GM23338 (cell line): ENCODE measurements around the gene TP53BP1. TPM values are rescaled to one million over a fixed set of nuclear protein-coding genes. Genes with fewer than 3 reads are reported as not detected.

ENCODE experiments used
- ATAC-seq: fragments of 200-7000 bp; cut with Tn5 transposase; 3 replicates; pipeline ENCODE4 v1.9.1; 2020
- DNase-seq: peaks from one replicate; pipeline ENCODE4 v3.0.0-alpha.2; 2015; ENCODE audit warnings: low spot score
- H2AFZ ChIP-seq: fragments of 200-600 bp; sonication (generic); 2 replicates; pipeline ENCODE4 v1.8.0; 2016; ENCODE audit warnings: antibody characterized with exemption, mild to moderate bottlenecking, moderate library complexity
- H3F3A ChIP-seq: fragments of 200-600 bp; sonication (generic); replicated peaks from 2 replicates; pipeline ENCODE4 v1.8.0; 2017; ENCODE audit warnings: antibody characterized with exemption, mixed run types, low read depth
- H3K27ac ChIP-seq: fragments of 200-600 bp; sonication (generic); 2 replicates; pipeline ENCODE4 v1.6.1; 2016; ENCODE audit warnings: low read depth
- H3K27me3 ChIP-seq: fragments of 200-600 bp; sonication (generic); 2 replicates; pipeline ENCODE4 v1.8.0; 2016; ENCODE audit warnings: mild to moderate bottlenecking, mixed run types, moderate library complexity; ENCODE audit not compliant: insufficient read depth
- H3K36me3 ChIP-seq: fragments of 200-600 bp; sonication (generic); 2 replicates; pipeline ENCODE4 v1.8.0; 2016; ENCODE audit warnings: mild to moderate bottlenecking; ENCODE audit not compliant: insufficient read depth
- H3K4me1 ChIP-seq: fragments of 200-600 bp; sonication (generic); 2 replicates; pipeline ENCODE4 v1.8.0; 2016; ENCODE audit warnings: mild to moderate bottlenecking, moderate library complexity; ENCODE audit not compliant: insufficient read depth
- H3K4me2 ChIP-seq: fragments of 200-600 bp; sonication (generic); 2 replicates; pipeline ENCODE4 v1.7.1; 2017; ENCODE audit warnings: mixed run types
- H3K4me3 ChIP-seq: fragments of 200-600 bp; sonication (generic); 2 replicates; pipeline ENCODE4 v1.6.1; 2016; ENCODE audit warnings: mixed run types
- H3K79me2 ChIP-seq: fragments of 200-600 bp; sonication (generic); replicated peaks from 2 replicates; pipeline ENCODE4 v1.8.0; 2017; ENCODE audit warnings: mild to moderate bottlenecking; ENCODE audit not compliant: insufficient read depth
- H3K9me2 ChIP-seq: fragments of 200-600 bp; sonication (generic); 2 replicates; pipeline ENCODE4 v1.8.0; 2017; ENCODE audit not compliant: insufficient read depth
- H4K20me1 ChIP-seq: fragments of 200-600 bp; sonication (generic); replicated peaks from 2 replicates; pipeline ENCODE4 v1.8.0; 2017; ENCODE audit warnings: mild to moderate bottlenecking; ENCODE audit not compliant: insufficient read depth
- H3K27ac Mint-ChIP-seq: 2 replicates; pipeline ENCODE4 v1.8.0; 2020; ENCODE audit warnings: inconsistent platforms, mild to moderate bottlenecking, moderate library complexity, mixed read lengths
- H3K27me3 Mint-ChIP-seq: 3 replicates; pipeline ENCODE4 v1.8.0; 2022; ENCODE audit warnings: low read depth, mild to moderate bottlenecking, moderate library complexity, mixed read lengths, inconsistent platforms; ENCODE audit not compliant: insufficient read depth, poor library complexity
- H3K36me3 Mint-ChIP-seq: 3 replicates; pipeline ENCODE4 v1.8.0; 2021; ENCODE audit warnings: low read depth, mild to moderate bottlenecking, inconsistent platforms, moderate library complexity, mixed read lengths
- H3K4me1 Mint-ChIP-seq: 3 replicates; pipeline ENCODE4 v1.8.0; 2020; ENCODE audit warnings: mild to moderate bottlenecking, inconsistent platforms, mixed read lengths
- H3K4me3 Mint-ChIP-seq: 3 replicates; pipeline ENCODE4 v1.8.0; 2021; ENCODE audit warnings: moderate library complexity, mild to moderate bottlenecking, inconsistent platforms, mixed read lengths
- H3K9me3 Mint-ChIP-seq: 3 replicates; pipeline ENCODE4 v1.8.0; 2020; ENCODE audit warnings: moderate library complexity, mild to moderate bottlenecking, inconsistent platforms, mixed read lengths
- CREB1 ChIP-seq: fragments of 250-450 bp; sonication (Bioruptor Pico); IDR thresholded peaks from 2 replicates; pipeline ENCODE4 v1.5.0; 2020; ENCODE audit warnings: low read depth, mild to moderate bottlenecking, moderate library complexity
- CTCF ChIP-seq, 2 experiments: fragments of 200-600 bp in 1 of 2; sonication (generic) in 1 of 2; conservative IDR thresholded peaks; 2 replicates each; pipeline versions ENCODE4 v1.5.1 to v1.6.1; 2016 to 2017; ENCODE audit warnings: antibody characterized with exemption in 2 of 2, low read depth in 2 of 2, mild to moderate bottlenecking in 2 of 2, moderate library complexity in 1 of 2
- EZH2 ChIP-seq: fragments of 200-600 bp; sonication (generic); IDR thresholded peaks from one replicate; pipeline ENCODE4 v1.8.0; 2017; ENCODE audit warnings: antibody characterized with exemption, mild to moderate bottlenecking, low read depth; ENCODE audit not compliant: unreplicated experiment
- EZH2phosphoT487 ChIP-seq: fragments of 200-600 bp; sonication (generic); IDR thresholded peaks from one replicate; pipeline ENCODE4 v1.8.1; 2018; ENCODE audit warnings: antibody characterized with exemption; ENCODE audit not compliant: unreplicated experiment
- JUNB ChIP-seq: IDR thresholded peaks from one replicate; pipeline ENCODE4 v1.6.1; 2016; ENCODE audit warnings: antibody characterized with exemption; ENCODE audit not compliant: unreplicated experiment
- NANOG ChIP-seq: IDR thresholded peaks from 2 replicates; pipeline ENCODE4 v1.6.1; 2016; ENCODE audit warnings: antibody characterized with exemption, borderline replicate concordance
- POLR2AphosphoS5 ChIP-seq: IDR thresholded peaks from 2 replicates; pipeline ENCODE4 v1.6.1; 2016; ENCODE audit warnings: antibody characterized with exemption, low read depth
- REST ChIP-seq: IDR thresholded peaks from one replicate; pipeline ENCODE4 v1.6.1; 2018; ENCODE audit warnings: antibody characterized with exemption; ENCODE audit not compliant: unreplicated experiment
- STAT1 ChIP-seq: IDR thresholded peaks from one replicate; pipeline ENCODE4 v1.6.1; 2016; ENCODE audit warnings: antibody characterized with exemption; ENCODE audit not compliant: unreplicated experiment
- ZNF114 ChIP-seq: fragments of 250-450 bp; sonication (Bioruptor Pico); IDR thresholded peaks from 2 replicates; pipeline ENCODE4 v1.5.0; 2020; ENCODE audit warnings: mild to moderate bottlenecking, moderate library complexity
- ZNF331 ChIP-seq: fragments of 250-450 bp; sonication (Bioruptor Pico); IDR thresholded peaks from 2 replicates; pipeline ENCODE4 v1.5.0; 2020; ENCODE audit warnings: low read depth, mild to moderate bottlenecking, moderate library complexity
- polyA plus RNA-seq: library from polyadenylated mRNA; unstranded; fragments of >200 nt; fragmentation: Nextera tagmentation; extraction: Ambion mirVana; gene quantifications from 2 replicates; pipeline ENCODE4 v1.2.1, GENCODE V29; 2016
- total RNA-seq: library from RNA; depleted of rRNA; stranded (reverse); fragments of >200 nt; shearing (Covaris generic); gene quantifications from 2 replicates; pipeline ENCODE4 v1.2.3, GENCODE V29; 2014
- TF ChIP-seq, protein P1 (sequence below): IDR thresholded peaks from 2 replicates; pipeline ENCODE4 v1.6.1; 2016; ENCODE audit warnings: antibody characterized with exemption
- TF ChIP-seq, protein P2 (sequence below): fragments of 250-450 bp; sonication (Bioruptor Pico); IDR thresholded peaks from 2 replicates; pipeline ENCODE4 v1.5.0; 2020; ENCODE audit warnings: mild to moderate bottlenecking, moderate library complexity

The TP53BP1 gene
- total and polyA plus RNA-seq, 2 experiments from 2014 or later = 17.7 to 81.3 TPM

DNA sequence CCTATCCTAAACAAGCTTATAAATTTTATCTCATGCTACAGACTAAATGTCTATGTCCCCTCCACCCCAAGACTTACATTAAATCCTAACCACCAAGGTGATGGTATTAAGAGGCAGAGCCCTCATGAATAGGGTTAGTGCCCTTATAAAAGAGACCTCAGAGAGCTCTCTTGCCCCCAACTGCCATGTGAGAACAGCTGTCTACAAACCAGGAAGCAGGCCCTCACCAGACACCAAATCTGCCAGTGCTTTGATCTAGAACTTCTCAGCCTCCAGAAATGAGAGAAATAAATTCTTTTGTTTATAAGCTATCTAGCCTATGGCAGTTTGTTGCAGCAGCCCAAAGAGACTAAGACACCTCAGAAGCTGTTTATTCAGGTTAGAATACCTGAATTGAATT is 58.5 kb downstream of the TP53BP1 start (continued):
- TF ChIP-seq, protein P1, sequence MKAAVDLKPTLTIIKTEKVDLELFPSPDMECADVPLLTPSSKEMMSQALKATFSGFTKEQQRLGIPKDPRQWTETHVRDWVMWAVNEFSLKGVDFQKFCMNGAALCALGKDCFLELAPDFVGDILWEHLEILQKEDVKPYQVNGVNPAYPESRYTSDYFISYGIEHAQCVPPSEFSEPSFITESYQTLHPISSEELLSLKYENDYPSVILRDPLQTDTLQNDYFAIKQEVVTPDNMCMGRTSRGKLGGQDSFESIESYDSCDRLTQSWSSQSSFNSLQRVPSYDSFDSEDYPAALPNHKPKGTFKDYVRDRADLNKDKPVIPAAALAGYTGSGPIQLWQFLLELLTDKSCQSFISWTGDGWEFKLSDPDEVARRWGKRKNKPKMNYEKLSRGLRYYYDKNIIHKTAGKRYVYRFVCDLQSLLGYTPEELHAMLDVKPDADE = no peak
- no peak for TF ChIP-seq EZH2
- TF ChIP-seq EZH2phosphoT487 = no peak
- no peak for TF ChIP-seq JUNB
- no peak for TF ChIP-seq STAT1
- no peak for TF ChIP-seq NANOG
- no peak for TF ChIP-seq ZNF331 (CRISPR knock-in tag)
- no peak for TF ChIP-seq ZNF114
- no peak for TF ChIP-seq REST
- no peak for TF ChIP-seq CREB1 (CRISPR knock-in tag)
- TF ChIP-seq CTCF (conservative IDR thresholded peaks at IDR 0.05; ENCODE audit: low read depth in 2 of 2) = no peak
- no peak for TF ChIP-seq POLR2AphosphoS5

GRCh38 chr15:43433661-43434303 is 59.2 kb downstream of the TP53BP1 start:
- H2AFZ ChIP-seq = no peak overlapping the region
- peaks cover 14% of the 10 kb centered on the region for H4K20me1 ChIP-seq
- no peak overlapping the region for H3K4me3 Mint-ChIP-seq
- H3K27ac Mint-ChIP-seq = no peak overlapping the region
- no peaks in the 10 kb centered on the region for H3K4me1 Mint-ChIP-seq
- H3K79me2 ChIP-seq = no peaks in the 10 kb centered on the region; the same call in 1 of the 2 replicates
- H3K4me1 ChIP-seq = no peaks in the 10 kb centered on the region
- no peaks in the 10 kb centered on the region for H3K27me3 ChIP-seq
- H3K36me3 Mint-ChIP-seq = peaks cover 66% of the 10 kb centered on the region
- H3F3A ChIP-seq = no peaks in the 10 kb centered on the region; the same call in 1 of the 2 replicates
- no peak overlapping the region for H3K27ac ChIP-seq
- DNase-seq (no peak), ATAC-seq (no peak)
- no peaks in the 10 kb centered on the region for H3K9me3 Mint-ChIP-seq
- H3K36me3 ChIP-seq = peaks cover 40% of the 10 kb centered on the region
- H3K4me2 ChIP-seq = no peak overlapping the region
- no peaks in the 10 kb centered on the region for H3K9me2 ChIP-seq
- H3K27me3 Mint-ChIP-seq = no peaks in the 10 kb centered on the region
- no peak overlapping the region for H3K4me3 ChIP-seq
- TF ChIP-seq CREB1 (CRISPR knock-in tag) (no peak), ZNF114 (no peak), EZH2 (no peak), ZNF331 (CRISPR knock-in tag) (no peak), NANOG (no peak)
- TF ChIP-seq, protein P2, sequence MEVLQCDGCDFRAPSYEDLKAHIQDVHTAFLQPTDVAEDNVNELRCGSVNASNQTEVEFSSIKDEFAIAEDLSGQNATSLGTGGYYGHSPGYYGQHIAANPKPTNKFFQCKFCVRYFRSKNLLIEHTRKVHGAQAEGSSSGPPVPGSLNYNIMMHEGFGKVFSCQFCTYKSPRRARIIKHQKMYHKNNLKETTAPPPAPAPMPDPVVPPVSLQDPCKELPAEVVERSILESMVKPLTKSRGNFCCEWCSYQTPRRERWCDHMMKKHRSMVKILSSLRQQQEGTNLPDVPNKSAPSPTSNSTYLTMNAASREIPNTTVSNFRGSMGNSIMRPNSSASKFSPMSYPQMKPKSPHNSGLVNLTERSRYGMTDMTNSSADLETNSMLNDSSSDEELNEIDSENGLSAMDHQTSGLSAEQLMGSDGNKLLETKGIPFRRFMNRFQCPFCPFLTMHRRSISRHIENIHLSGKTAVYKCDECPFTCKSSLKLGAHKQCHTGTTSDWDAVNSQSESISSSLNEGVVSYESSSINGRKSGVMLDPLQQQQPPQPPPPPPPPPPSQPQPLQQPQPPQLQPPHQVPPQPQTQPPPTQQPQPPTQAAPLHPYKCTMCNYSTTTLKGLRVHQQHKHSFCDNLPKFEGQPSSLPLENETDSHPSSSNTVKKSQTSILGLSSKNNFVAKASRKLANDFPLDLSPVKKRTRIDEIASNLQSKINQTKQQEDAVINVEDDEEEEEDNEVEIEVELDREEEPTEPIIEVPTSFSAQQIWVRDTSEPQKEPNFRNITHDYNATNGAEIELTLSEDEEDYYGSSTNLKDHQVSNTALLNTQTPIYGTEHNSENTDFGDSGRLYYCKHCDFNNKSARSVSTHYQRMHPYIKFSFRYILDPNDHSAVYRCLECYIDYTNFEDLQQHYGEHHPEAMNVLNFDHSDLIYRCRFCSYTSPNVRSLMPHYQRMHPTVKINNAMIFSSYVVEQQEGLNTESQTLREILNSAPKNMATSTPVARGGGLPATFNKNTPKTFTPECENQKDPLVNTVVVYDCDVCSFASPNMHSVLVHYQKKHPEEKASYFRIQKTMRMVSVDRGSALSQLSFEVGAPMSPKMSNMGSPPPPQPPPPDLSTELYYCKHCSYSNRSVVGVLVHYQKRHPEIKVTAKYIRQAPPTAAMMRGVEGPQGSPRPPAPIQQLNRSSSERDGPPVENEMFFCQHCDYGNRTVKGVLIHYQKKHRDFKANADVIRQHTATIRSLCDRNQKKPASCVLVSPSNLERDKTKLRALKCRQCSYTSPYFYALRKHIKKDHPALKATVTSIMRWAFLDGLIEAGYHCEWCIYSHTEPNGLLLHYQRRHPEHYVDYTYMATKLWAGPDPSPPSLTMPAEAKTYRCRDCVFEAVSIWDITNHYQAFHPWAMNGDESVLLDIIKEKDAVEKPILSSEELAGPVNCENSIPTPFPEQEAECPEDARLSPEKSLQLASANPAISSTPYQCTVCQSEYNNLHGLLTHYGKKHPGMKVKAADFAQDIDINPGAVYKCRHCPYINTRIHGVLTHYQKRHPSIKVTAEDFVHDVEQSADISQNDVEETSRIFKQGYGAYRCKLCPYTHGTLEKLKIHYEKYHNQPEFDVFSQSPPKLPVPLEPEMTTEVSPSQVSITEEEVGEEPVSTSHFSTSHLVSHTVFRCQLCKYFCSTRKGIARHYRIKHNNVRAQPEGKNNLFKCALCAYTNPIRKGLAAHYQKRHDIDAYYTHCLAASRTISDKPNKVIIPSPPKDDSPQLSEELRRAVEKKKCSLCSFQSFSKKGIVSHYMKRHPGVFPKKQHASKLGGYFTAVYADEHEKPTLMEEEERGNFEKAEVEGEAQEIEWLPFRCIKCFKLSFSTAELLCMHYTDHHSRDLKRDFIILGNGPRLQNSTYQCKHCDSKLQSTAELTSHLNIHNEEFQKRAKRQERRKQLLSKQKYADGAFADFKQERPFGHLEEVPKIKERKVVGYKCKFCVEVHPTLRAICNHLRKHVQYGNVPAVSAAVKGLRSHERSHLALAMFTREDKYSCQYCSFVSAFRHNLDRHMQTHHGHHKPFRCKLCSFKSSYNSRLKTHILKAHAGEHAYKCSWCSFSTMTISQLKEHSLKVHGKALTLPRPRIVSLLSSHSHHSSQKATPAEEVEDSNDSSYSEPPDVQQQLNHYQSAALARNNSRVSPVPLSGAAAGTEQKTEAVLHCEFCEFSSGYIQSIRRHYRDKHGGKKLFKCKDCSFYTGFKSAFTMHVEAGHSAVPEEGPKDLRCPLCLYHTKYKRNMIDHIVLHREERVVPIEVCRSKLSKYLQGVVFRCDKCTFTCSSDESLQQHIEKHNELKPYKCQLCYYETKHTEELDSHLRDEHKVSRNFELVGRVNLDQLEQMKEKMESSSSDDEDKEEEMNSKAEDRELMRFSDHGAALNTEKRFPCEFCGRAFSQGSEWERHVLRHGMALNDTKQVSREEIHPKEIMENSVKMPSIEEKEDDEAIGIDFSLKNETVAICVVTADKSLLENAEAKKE (CRISPR knock-in tag) = no peak
